Measurements from ENCODE around the gene CCP110. TPM values are rescaled to one million over a fixed set of nuclear protein-coding genes. Genes with fewer than 3 reads are reported as not detected.

Gene CCP110
- total RNA-seq, 1 donor from 2014 or later, result 7.8 TPM

- peak; percentile 78 for DNase-seq
Observed at GRCh38 chr16:19601083-19601976, 77.6 kb downstream of the CCP110 start.

Other genes starting within 250 kb of the CCP110 start
- gene CLEC19A, start 238.2 kb upstream of the CCP110 start, total RNA-seq, result not detected in 2 replicates
- gene TMC5, start 106.1 kb upstream of the CCP110 start, total RNA-seq, result 0.05 TPM in 1 of 2 replicates, not detected in the other
- gene GDE1, start 1.8 kb upstream of the CCP110 start, total RNA-seq, result 33.9 and 52.9 TPM in 2 replicates
- gene VPS35L, start 31.8 kb downstream of the CCP110 start, total RNA-seq, result 36.4 and 50.3 TPM in 2 replicates
- 15.8 and 16.3 TPM in 2 replicates for gene KNOP1, start 194.3 kb downstream of the CCP110 start, total RNA-seq
- 10.5 and 16.7 TPM in 2 replicates for gene IQCK, start 194.3 kb downstream of the CCP110 start, total RNA-seq

Measured in dermis blood vessel endothelial cell (primary cell).